ENCODE results near the gene PRKAR1B.
"Not testable (repeated sequence)": the region's sequence is repeated elsewhere in the genome, so short reads cannot be mapped to it uniquely, and the experiment has no call there.

PRKAR1B gene

DNA sequence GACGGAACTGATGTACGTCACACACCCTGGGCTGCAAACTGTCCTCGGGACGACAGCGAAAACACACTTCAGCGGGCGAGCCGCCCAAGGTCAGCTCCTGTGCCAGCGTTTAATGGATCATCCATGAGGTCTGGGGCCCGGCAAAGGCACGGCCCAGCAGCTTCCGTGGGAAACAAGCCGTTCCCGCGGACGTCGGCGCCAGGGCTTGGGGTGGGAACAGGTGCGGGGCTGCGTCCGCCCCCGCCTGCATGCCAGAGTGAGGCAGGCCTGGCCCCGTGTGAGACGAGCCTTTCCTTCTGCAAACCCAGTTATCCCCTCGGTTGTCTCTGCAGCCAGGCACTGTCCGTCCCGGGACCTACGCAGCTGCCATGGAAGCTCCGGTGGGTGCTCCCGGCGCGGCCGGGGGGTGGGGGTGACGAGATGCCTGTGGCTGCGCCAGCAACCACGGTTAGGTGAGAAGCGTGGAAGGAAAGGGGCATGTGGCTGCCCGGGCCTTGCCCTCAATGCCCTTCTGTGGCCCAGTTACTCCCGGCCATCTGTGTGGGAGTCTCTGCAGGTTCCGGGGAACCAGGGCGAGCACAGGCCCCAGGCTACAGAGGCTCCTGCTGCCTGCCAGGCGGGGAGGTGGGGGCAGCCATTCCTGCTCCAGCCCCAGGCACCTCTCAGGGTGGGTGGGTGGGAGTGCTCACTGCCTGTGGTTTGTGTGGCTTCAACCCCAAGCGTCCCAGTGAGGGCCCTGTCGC lies 165.3 kb downstream of the PRKAR1B start:
- no peaks in the 10 kb centered on the region for H3K4me1 ChIP-seq (ENCODE audit: insufficient read depth, low read length)
- no peak overlapping the region for H3K9ac ChIP-seq (ENCODE audit: low read depth, low read length)
- H3K27ac ChIP-seq (ENCODE audit: low read length) = no peak overlapping the region
- no peaks in the 10 kb centered on the region for H3K27me3 ChIP-seq (ENCODE audit: insufficient read depth, low read length)
- H3K9me3 ChIP-seq (ENCODE audit: insufficient read depth, low read depth, low read length) = peaks cover 5% of the 10 kb centered on the region; the same call in 1 of the 2 replicates
- H3K4me3 ChIP-seq (ENCODE audit: low read length) = no peak overlapping the region
- H3K36me3 ChIP-seq (ENCODE audit: insufficient read depth, low read depth, low read length) = no peaks in the 10 kb centered on the region

DNA sequence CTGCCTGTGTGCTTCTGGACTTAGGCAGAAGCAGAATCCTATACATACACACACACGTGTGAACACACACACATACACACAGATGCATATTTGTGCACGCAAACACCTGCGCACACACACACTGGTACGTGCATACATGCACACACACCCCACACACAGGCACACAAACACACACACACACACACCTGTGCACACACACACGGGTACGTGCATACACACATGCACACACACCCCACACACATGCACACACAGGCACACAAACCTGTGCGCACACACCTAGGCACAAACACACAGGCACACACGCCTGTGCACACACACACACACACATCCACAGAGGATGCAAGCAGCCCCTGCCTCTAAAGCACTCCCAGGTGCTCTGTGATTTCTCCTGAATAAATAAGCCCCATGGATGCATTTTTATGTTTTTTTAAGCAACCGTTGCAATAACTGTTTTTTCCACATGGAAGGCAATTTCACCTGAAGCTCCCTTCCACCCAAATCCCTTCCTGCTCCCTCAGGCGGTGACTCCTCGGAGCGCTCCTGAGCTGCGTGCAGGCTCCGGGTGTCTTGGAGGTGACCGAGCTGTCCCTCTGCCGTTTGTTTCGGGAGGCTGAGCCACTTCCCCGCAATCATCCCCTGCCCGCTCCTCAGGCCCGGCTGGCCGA lies 166.0 kb downstream of the PRKAR1B start:
- H3K4me3 ChIP-seq (ENCODE audit: low read length) = no peak overlapping the region
- no peak overlapping the region for H3K27ac ChIP-seq (ENCODE audit: low read length)
- 0 out of 2 replicates have a peak, but pooled peaks cover under 1% of the 10 kb centered on the region for H3K9me3 ChIP-seq (ENCODE audit: insufficient read depth, low read depth, low read length)
- no peak overlapping the region for H3K9ac ChIP-seq (ENCODE audit: low read depth, low read length)
- H3K27me3 ChIP-seq (ENCODE audit: insufficient read depth, low read length) = no peaks in the 10 kb centered on the region
- H3K4me1 ChIP-seq (ENCODE audit: insufficient read depth, low read length) = no peaks in the 10 kb centered on the region
- H3K36me3 ChIP-seq (ENCODE audit: insufficient read depth, low read depth, low read length) = no peaks in the 10 kb centered on the region

DNA sequence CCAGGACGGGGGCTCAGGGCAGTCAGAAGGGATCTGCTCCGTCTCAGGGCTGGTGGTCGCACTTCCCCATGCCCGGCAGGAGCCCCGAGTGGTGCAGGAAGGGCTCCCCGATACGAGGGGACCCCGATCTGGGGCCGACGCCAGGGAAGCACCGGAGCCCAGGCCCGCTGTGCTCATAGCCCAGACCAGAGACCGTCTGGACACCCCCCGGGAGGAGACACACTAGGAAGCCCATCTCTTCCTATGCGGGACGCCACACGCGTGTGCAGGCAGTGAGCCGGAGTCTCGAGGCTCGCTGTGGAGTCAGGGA lies 167.7 kb downstream of the PRKAR1B start:
- no peaks in the 10 kb centered on the region for H3K36me3 ChIP-seq (ENCODE audit: insufficient read depth, low read depth, low read length)
- H3K27me3 ChIP-seq (ENCODE audit: insufficient read depth, low read length) = no peaks in the 10 kb centered on the region
- no peak overlapping the region for H3K9ac ChIP-seq (ENCODE audit: low read depth, low read length)
- H3K27ac ChIP-seq (ENCODE audit: low read length) = no peak overlapping the region
- no peaks in the 10 kb centered on the region for H3K4me1 ChIP-seq (ENCODE audit: insufficient read depth, low read length)
- no peaks in the 10 kb centered on the region for H3K9me3 ChIP-seq (ENCODE audit: insufficient read depth, low read depth, low read length)
- H3K4me3 ChIP-seq (ENCODE audit: low read length) = no peak overlapping the region

DNA sequence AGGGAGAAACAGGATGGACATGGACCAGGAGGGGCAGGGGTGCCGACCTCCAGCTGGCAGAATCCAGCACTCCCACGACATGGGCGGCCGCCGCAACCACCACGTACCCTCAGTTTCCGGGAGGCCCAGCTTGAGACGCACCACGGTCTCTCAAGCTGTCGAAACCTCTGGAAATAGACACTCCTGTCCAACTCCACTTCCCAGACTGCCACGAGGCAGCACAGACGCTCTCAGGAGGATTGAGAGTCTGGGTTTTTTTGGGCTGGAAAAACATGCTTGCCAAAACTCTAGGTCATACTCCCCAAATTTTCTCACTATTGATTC lies 169.6 kb downstream of the PRKAR1B start:
- Histone ChIP-seq H3K27me3 (ENCODE audit: insufficient read depth, low read length) (no peaks in the 10 kb centered on the region), H3K9me3 (ENCODE audit: insufficient read depth, low read depth, low read length) (no peaks in the 10 kb centered on the region), H3K36me3 (ENCODE audit: insufficient read depth, low read depth, low read length) (no peaks in the 10 kb centered on the region), H3K27ac (ENCODE audit: low read length) (no peak overlapping the region), H3K4me3 (ENCODE audit: low read length) (no peak overlapping the region), H3K4me1 (ENCODE audit: insufficient read depth, low read length) (no peaks in the 10 kb centered on the region), H3K9ac (ENCODE audit: low read depth, low read length) (no peak overlapping the region)

DNA sequence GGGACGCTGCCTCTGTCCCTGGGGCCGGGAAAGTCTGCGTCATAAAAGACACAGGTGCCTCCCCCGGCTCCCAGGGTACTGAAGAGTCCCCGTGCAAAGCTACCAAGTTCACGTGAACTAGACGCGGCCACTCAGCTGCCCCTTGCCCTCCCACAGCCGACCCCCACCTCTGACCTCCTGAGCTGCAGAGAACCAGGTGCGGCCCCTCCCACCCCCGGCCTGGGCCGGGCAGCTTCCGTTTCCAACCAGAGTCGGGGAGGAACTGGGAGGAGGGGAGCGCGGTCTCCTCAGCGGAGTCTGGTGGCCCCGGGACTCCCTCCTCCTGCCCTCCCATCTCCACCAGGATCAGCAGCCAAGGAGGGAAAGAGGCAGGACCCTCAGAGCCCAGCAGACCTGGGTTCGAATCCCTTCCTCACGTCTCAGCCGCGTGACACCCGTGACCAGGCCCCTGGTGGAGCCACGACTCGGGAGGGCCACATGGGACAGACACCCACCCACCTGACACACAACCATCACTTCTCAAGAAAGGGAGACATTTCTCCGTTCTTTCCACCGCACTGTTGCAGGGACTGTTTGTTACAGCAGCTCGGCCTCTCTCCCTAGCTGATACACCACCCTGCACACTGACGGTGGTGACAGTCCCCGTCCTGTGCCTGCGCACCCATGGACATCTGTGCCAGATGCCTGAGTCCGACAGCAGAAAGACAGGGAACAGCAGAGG lies 170.1 kb downstream of the PRKAR1B start:
- Histone ChIP-seq H3K4me1 (ENCODE audit: insufficient read depth, low read length) (no peaks in the 10 kb centered on the region), H3K9ac (ENCODE audit: low read depth, low read length) (no peak overlapping the region), H3K36me3 (ENCODE audit: insufficient read depth, low read depth, low read length) (no peaks in the 10 kb centered on the region)

DNA sequence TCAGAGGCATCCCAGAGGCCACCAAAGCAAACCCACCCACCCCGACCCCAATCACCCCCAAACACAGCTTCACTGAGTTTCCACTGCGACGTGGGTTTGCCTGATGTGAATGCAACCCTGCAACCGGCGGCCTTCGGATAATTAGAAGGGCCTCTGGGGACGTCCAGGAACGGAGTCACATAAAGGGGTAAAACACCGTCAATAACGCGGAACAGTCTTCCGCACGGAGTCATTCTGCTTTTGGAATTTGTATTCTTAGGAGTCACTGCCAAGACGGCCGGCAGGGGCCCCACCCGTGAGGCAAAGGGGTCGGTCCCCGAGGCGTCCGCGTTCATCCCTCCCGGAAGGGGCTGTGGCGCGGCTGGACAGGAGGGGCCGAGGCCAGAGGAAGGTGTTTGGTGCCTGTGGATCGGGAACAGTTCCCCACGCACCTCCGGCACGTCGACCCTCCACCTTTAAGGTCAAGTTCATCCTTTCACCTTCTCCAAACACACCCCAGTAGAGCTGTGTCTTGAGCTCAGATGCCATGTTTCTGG lies 170.7 kb downstream of the PRKAR1B start:
- Histone ChIP-seq H3K9me3 (ENCODE audit: insufficient read depth, low read depth, low read length) (no peaks in the 10 kb centered on the region), H3K27ac (ENCODE audit: low read length) (no peak overlapping the region), H3K36me3 (ENCODE audit: insufficient read depth, low read depth, low read length) (no peaks in the 10 kb centered on the region), H3K4me1 (ENCODE audit: insufficient read depth, low read length) (no peaks in the 10 kb centered on the region), H3K4me3 (ENCODE audit: low read length) (no peak overlapping the region), H3K9ac (ENCODE audit: low read depth, low read length) (no peak overlapping the region), H3K27me3 (ENCODE audit: insufficient read depth, low read length) (no peaks in the 10 kb centered on the region)

More for the DNA sequence above, 170.1 kb downstream of the PRKAR1B start:
- Histone ChIP-seq H3K27ac (ENCODE audit: low read length) (no peak overlapping the region), H3K9me3 (ENCODE audit: insufficient read depth, low read depth, low read length) (no peaks in the 10 kb centered on the region), H3K4me3 (ENCODE audit: low read length) (no peak overlapping the region), H3K27me3 (ENCODE audit: insufficient read depth, low read length) (no peaks in the 10 kb centered on the region)

DNA sequence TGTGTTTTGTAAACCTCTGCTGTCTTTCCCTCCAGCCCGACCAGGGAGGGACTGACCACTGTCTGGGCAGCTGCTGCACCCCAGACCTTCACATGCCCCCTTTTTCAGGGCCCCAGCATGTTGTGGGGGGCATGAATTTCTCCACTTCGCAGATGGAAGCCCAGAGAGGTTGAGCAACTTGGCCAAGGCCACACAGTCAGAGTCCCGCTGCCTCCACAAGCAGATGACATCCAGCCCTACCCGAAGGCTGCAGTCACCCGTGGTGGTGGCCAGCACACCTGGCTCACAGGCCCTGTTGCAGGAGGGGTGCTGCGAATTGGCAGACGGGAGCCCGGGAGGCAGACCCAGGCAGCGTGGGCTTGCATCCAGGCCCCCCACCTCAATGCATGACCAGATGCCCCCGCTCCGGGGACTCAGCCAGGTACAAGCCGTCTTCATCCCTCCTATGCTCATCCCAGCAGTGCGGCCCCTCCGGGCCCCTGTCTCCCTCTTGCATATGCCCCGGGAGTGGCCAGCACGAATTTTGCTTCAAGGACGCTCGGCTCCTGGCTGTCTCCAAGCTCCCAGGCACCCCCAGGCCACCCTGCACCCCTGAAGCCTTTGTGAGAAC lies 171.4 kb downstream of the PRKAR1B start:
- no peaks in the 10 kb centered on the region for H3K4me1 ChIP-seq (ENCODE audit: insufficient read depth, low read length)
- no peaks in the 10 kb centered on the region for H3K27me3 ChIP-seq (ENCODE audit: insufficient read depth, low read length)
- no peaks in the 10 kb centered on the region for H3K36me3 ChIP-seq (ENCODE audit: insufficient read depth, low read depth, low read length)
- H3K4me3 ChIP-seq (ENCODE audit: low read length) = no peak overlapping the region
- no peaks in the 10 kb centered on the region for H3K9me3 ChIP-seq (ENCODE audit: insufficient read depth, low read depth, low read length)
- H3K9ac ChIP-seq (ENCODE audit: low read depth, low read length) = no peak overlapping the region
- H3K27ac ChIP-seq (ENCODE audit: low read length) = no peak overlapping the region

DNA sequence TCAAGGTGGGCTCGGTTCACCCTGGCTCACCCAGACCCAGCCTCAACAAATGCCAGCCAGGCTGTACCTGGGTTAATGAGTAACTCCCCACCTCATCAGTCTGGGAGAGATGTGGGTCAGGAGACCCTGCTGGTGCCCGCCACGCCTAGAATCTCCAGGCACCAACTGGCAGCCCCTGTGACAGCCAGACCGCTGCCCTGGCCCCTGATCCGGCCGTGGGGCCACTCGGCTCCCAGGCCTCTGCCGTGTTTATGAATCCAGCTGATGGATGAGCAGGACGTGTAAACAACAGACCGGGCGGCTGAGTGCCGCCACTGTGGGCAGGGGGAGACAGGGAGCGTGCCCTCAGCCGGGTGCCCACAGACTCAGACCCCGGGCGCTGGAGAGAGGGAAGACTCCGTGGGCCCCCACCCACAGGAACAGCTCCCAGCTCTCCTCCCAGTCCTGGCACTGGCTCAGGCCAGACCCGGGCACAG lies 173.4 kb downstream of the PRKAR1B start:
- no peak overlapping the region for H3K9ac ChIP-seq (ENCODE audit: low read depth, low read length)
- no peaks in the 10 kb centered on the region for H3K27me3 ChIP-seq (ENCODE audit: insufficient read depth, low read length)
- no peak overlapping the region for H3K27ac ChIP-seq (ENCODE audit: low read length)
- H3K9me3 ChIP-seq (ENCODE audit: insufficient read depth, low read depth, low read length) = no peaks in the 10 kb centered on the region
- no peak overlapping the region for H3K4me3 ChIP-seq (ENCODE audit: low read length)
- H3K36me3 ChIP-seq (ENCODE audit: insufficient read depth, low read depth, low read length) = no peaks in the 10 kb centered on the region
- H3K4me1 ChIP-seq (ENCODE audit: insufficient read depth, low read length) = no peaks in the 10 kb centered on the region

DNA sequence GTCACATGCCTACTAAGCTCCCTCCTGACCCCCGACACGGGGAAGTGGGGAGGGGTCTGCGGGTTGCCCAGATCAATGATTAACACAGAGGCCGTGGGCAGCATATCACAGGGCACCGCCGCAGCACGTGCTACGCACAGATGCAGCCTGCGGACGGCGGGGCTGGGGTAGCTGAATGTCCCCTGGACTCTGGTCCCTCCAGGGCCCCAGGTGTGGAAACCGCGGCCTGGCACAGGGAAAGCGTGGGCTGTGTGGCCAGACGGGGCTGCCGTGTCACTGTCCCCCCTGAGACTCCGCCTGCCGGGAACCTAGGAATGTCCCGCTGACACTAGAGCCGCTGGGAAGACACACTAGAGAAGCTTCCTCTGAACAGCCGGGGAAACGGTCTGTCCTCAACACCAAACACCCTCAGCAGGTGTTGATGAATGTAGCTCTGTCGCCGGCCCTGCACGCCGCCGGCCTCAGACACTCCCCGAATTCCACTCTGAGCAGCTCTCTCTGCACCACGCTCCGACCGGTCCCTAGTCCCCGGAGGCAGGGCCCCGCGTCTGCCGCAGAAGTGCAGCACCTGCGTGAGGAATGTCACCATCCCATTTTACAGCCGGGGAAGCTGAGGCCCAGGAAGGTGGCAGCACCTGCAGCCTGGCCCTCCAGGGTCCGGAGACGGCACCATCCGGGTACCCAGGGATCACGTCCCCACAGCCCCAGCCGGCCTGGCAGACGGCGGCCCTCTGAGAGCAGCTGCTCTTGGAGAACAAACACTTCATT lies 174.0 kb downstream of the PRKAR1B start:
- Histone ChIP-seq H3K9ac (ENCODE audit: low read depth, low read length) (no peak overlapping the region), H3K27ac (ENCODE audit: low read length) (no peak overlapping the region), H3K27me3 (ENCODE audit: insufficient read depth, low read length) (no peaks in the 10 kb centered on the region), H3K4me3 (ENCODE audit: low read length) (no peak overlapping the region), H3K9me3 (ENCODE audit: insufficient read depth, low read depth, low read length) (no peaks in the 10 kb centered on the region), H3K36me3 (ENCODE audit: insufficient read depth, low read depth, low read length) (no peaks in the 10 kb centered on the region), H3K4me1 (ENCODE audit: insufficient read depth, low read length) (no peaks in the 10 kb centered on the region)

DNA sequence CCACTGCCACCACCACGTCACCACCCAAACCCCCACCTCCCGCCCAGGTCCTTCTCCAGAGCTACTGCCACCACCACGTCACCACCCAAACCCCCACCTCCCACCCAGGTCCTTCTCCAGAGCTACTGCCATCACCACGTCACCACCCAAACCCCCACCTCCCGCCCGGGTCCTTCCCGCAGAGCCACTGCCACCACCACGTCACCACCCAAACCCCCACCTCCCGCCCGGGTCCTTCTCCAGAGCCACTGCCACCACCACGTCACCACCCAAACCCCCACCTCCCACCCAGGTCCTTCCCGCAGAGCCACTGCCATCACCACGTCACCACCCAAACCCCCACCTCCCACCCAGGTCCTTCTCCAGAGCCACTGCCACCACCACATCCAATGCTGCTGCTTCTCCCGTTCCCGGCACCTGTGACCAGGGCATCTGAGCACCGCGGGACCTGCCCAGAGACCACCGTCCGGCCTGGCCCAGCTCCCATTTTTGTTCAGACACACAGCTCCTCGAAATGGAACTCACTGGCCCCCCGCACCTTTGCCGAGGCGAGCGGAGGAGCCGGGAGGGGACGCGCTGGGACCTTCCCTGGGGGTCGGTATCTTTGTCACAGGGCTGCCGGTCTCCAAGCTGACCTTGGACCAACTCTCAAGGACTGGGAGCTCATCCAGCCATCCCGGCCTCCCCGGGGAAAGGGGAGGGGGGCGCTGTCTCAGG lies 174.8 kb downstream of the PRKAR1B start:
- H3K27ac ChIP-seq (ENCODE audit: low read length); H3K27me3 ChIP-seq (ENCODE audit: insufficient read depth, low read length); H3K9me3 ChIP-seq (ENCODE audit: insufficient read depth, low read depth, low read length); H3K4me3 ChIP-seq (ENCODE audit: low read length); H3K4me1 ChIP-seq (ENCODE audit: insufficient read depth, low read length); H3K36me3 ChIP-seq (ENCODE audit: insufficient read depth, low read depth, low read length); H3K9ac ChIP-seq (ENCODE audit: low read depth, low read length): not testable (repeated sequence)

DNA sequence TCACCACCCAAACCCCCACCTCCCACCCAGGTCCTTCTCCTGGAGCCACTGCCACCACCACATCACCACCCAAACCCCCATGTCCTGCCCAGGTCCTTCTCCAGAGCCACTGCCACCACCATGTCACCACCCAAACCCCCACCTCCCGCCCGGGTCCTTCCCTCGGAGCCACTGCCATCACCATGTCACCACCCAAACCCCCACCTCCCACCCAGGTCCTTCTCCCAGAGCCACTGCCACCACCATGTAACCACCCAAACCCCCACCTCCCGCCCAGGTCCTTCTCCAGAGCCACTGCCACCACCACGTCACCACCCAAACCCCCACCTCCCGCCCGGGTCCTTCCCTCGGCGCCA lies 175.5 kb downstream of the PRKAR1B start:
- not testable (repeated sequence) for H3K4me3 ChIP-seq (ENCODE audit: low read length); H3K4me1 ChIP-seq (ENCODE audit: insufficient read depth, low read length)

More for the DNA sequence above, 175.5 kb downstream of the PRKAR1B start:
- not testable (repeated sequence) for H3K9me3 ChIP-seq (ENCODE audit: insufficient read depth, low read depth, low read length); H3K9ac ChIP-seq (ENCODE audit: low read depth, low read length); H3K27ac ChIP-seq (ENCODE audit: low read length); H3K36me3 ChIP-seq (ENCODE audit: insufficient read depth, low read depth, low read length); H3K27me3 ChIP-seq (ENCODE audit: insufficient read depth, low read length)

All from iPS-20b (cell line).